ENCODE data around the gene UBE2E3. TPM values are rescaled to one million over a fixed set of nuclear protein-coding genes. Genes with fewer than 3 reads are reported as not detected.

The UBE2E3 gene
- total RNA-seq, 2 donors from 2014 or later = 54.6 to 62.5 TPM

- no peak for DNase-seq
- ATAC-seq = no peak
- intact Hi-C loops (cut with DNase I, micrococcal nuclease) = no loop called here
Observed at GRCh38 chr2:180971811-180972210, 8.6 kb upstream of the UBE2E3 start.

- intact Hi-C loops (cut with DNase I, micrococcal nuclease) = no loop called here
- no peak for DNase-seq
- ATAC-seq = no peak
Observed at GRCh38 chr2:180975585-180975984, 4.8 kb upstream of the UBE2E3 start.

- ATAC-seq = no peak
- DNase-seq = no peak
- intact Hi-C loops (cut with DNase I, micrococcal nuclease) = no loop called here
Observed at GRCh38 chr2:180978903-180979748, 1.3 kb upstream of the UBE2E3 start.

GRCh38 chr2:180979749-180980105, 678 bp upstream of the UBE2E3 start:
- intact Hi-C loops (cut with DNase I, micrococcal nuclease) = no loop called here
- no peak for ATAC-seq
- DNase-seq = no peak

GRCh38 chr2:180980943-180981911, 822 bp downstream of the UBE2E3 start:
- ATAC-seq (peak; percentile 17), DNase-seq (peak in 1 of 2 donors; percentile 46)
- intact Hi-C loops (cut with DNase I, micrococcal nuclease) = no loop called here

- intact Hi-C loops (cut with DNase I, micrococcal nuclease) = no loop called here
- DNase-seq (peak in 1 of 2 donors; percentile 10), ATAC-seq (peak; percentile 54)
Observed at GRCh38 chr2:180983468-180984242, 3.2 kb downstream of the UBE2E3 start.

- ATAC-seq (no peak), DNase-seq (no peak)
- intact Hi-C loops (cut with DNase I, micrococcal nuclease) = no loop called here
Observed at GRCh38 chr2:180985771-180986395, 5.5 kb downstream of the UBE2E3 start.

- DNase-seq = no peak
- intact Hi-C loops (cut with DNase I, micrococcal nuclease) = no loop called here
- ATAC-seq = no peak
Observed at GRCh38 chr2:180987146-180987545, 6.7 kb downstream of the UBE2E3 start.

- intact Hi-C loops (cut with DNase I, micrococcal nuclease) = no loop called here
- DNase-seq (no peak), ATAC-seq (no peak)
Observed at GRCh38 chr2:180990337-180990736, 9.9 kb downstream of the UBE2E3 start.

- ATAC-seq (no peak), DNase-seq (no peak)
- intact Hi-C loops (cut with DNase I, micrococcal nuclease) = no loop called here
Observed at GRCh38 chr2:180990794-180991193, 10.4 kb downstream of the UBE2E3 start.

- ATAC-seq = no peak
Observed at GRCh38 chr2:180991361-180991760, 11.0 kb downstream of the UBE2E3 start.

GRCh38 chr2:180991820-180992219, 11.4 kb downstream of the UBE2E3 start:
- intact Hi-C loops (cut with DNase I, micrococcal nuclease) = no loop called here
- no peak for DNase-seq
- no peak for ATAC-seq

More at GRCh38 chr2:180991361-180991760, 11.0 kb downstream of the UBE2E3 start:
- no peak for DNase-seq
- intact Hi-C loops (cut with DNase I, micrococcal nuclease) = no loop called here

GRCh38 chr2:180992994-180993393, 12.6 kb downstream of the UBE2E3 start:
- intact Hi-C loops (cut with DNase I, micrococcal nuclease) = no loop called here
- ATAC-seq = no peak
- no peak for DNase-seq

- no peak for DNase-seq
- intact Hi-C loops (cut with DNase I, micrococcal nuclease) = no loop called here
- no peak for ATAC-seq
Observed at GRCh38 chr2:180999274-180999964, 19.0 kb downstream of the UBE2E3 start.

GRCh38 chr2:181004647-181005325, 24.4 kb downstream of the UBE2E3 start:
- ATAC-seq = no peak
- intact Hi-C loops (cut with DNase I, micrococcal nuclease) = no loop called here
- DNase-seq = no peak

GRCh38 chr2:181005326-181005655, 24.9 kb downstream of the UBE2E3 start:
- intact Hi-C loops (cut with DNase I, micrococcal nuclease) = no loop called here
- ATAC-seq (no peak), DNase-seq (no peak)

GRCh38 chr2:181005809-181006208, 25.4 kb downstream of the UBE2E3 start:
- intact Hi-C loops (cut with DNase I, micrococcal nuclease) = no loop called here
- no peak for ATAC-seq
- no peak for DNase-seq
